IMR-90 (cell line): Measurements from ENCODE around the gene HIVEP1. TPM values are rescaled to one million over a fixed set of nuclear protein-coding genes. Genes with fewer than 3 reads are reported as not detected.

Experiments used
- ATAC-seq: fragments of 200-7000 bp; cut with Tn5 transposase; 2 replicates; pipeline ENCODE4 v1.9.1; 2020; ENCODE audit warnings: low read depth, mild to moderate bottlenecking, moderate library complexity
- BruUV-seq: library from RNA; stranded (reverse); fragments of 400-500 nt; replicated peaks from 2 replicates; lab custom pipeline; 2021; lab: Mats Ljungman, UMichigan
- CTCF ChIA-PET: fragments of 300-600 bp; formaldehyde crosslinking; extraction: SDS; loops from one replicate; lab custom pipeline; 2021; ENCODE audit warnings: antibody characterized with exemption; lab: Yijun Ruan, JAX
- POLR2A ChIA-PET: fragments of 300-600 bp; sonication (Branson Sonifier 250); formaldehyde crosslinking; loops from one replicate; lab custom pipeline; 2022; ENCODE audit warnings: antibody characterized with exemption; ENCODE audit not compliant: unreplicated experiment; lab: Charles Lee
- DNase-seq: peaks from one replicate; pipeline ENCODE4 v3.0.0; 2013
- H2AFZ ChIP-seq: replicated peaks from 2 replicates; pipeline ENCODE3; 2013; ENCODE audit warnings: low read length, mild to moderate bottlenecking; ENCODE audit not compliant: poor library complexity
- H2AK5ac ChIP-seq: 2 replicates; pipeline ENCODE4 v1.6.1; 2013; ENCODE audit warnings: low read depth, low read length, inconsistent platforms
- H2AK9ac ChIP-seq: replicated peaks from 2 replicates; pipeline ENCODE3; 2013; ENCODE audit warnings: mild to moderate bottlenecking, low read depth, low read length, moderate library complexity; ENCODE audit not compliant: poor library complexity
- H2BK120ac ChIP-seq: 2 replicates; pipeline ENCODE4 v1.6.1; 2013; ENCODE audit warnings: low read depth, low read length, inconsistent platforms
- H2BK15ac ChIP-seq: 3 replicates; pipeline ENCODE4 v1.6.1; 2013; ENCODE audit warnings: low read depth, low read length, inconsistent platforms
- H2BK20ac ChIP-seq: 2 replicates; pipeline ENCODE4 v1.6.1; 2013; ENCODE audit warnings: low read depth, mild to moderate bottlenecking, inconsistent platforms, low read length, moderate library complexity
- H2BK5ac ChIP-seq: 2 replicates; pipeline ENCODE4 v1.6.1; 2013; ENCODE audit warnings: mild to moderate bottlenecking, low read depth, low read length, inconsistent platforms; ENCODE audit not compliant: poor library complexity, severe bottlenecking
- H3K14ac ChIP-seq: replicated peaks from 2 replicates; pipeline ENCODE4 v1.6.1; 2013; ENCODE audit warnings: low read depth, low read length, inconsistent platforms
- H3K18ac ChIP-seq: 2 replicates; pipeline ENCODE4 v1.6.1; 2013; ENCODE audit warnings: low read depth, low read length, control low read depth
- H3K23ac ChIP-seq: 2 replicates; pipeline ENCODE4 v1.6.1; 2013; ENCODE audit warnings: low read depth, low read length, inconsistent platforms
- H3K27ac ChIP-seq: 2 replicates; pipeline ENCODE4 v1.5.1; 2013; ENCODE audit warnings: mild to moderate bottlenecking, control low read depth, low read length; ENCODE audit not compliant: insufficient read depth
- H3K27me3 ChIP-seq: 2 replicates; pipeline ENCODE4 v1.6.1; 2013; ENCODE audit warnings: low read length; ENCODE audit not compliant: control insufficient read depth, insufficient read depth
- H3K36me3 ChIP-seq: 2 replicates; pipeline ENCODE4 v1.6.1; 2013; ENCODE audit warnings: low read length, mixed read lengths; ENCODE audit not compliant: control insufficient read depth, insufficient read depth
- H3K4ac ChIP-seq: 2 replicates; pipeline ENCODE4 v1.6.1; 2013; ENCODE audit warnings: low read depth, low read length, inconsistent platforms
- H3K4me1 ChIP-seq: 2 replicates; pipeline ENCODE4 v1.6.1; 2013; ENCODE audit warnings: low read length, mixed read lengths; ENCODE audit not compliant: control insufficient read depth, insufficient read depth
- H3K4me2 ChIP-seq: 2 replicates; pipeline ENCODE4 v1.6.1; 2013; ENCODE audit warnings: low read depth, mild to moderate bottlenecking, control low read depth, low read length, moderate library complexity
- H3K4me3 ChIP-seq: 2 replicates; pipeline ENCODE4 v1.5.1; 2013; ENCODE audit warnings: low read depth, mild to moderate bottlenecking, control low read depth, low read length, moderate library complexity; ENCODE audit not compliant: insufficient read depth
- H3K56ac ChIP-seq: 2 replicates; pipeline ENCODE4 v1.6.1; 2013; ENCODE audit warnings: low read length, inconsistent platforms; ENCODE audit not compliant: insufficient read depth; ENCODE audit errors: extremely low read depth
- H3K79me1 ChIP-seq, 2 experiments: 2 replicates each; pipeline ENCODE4 v1.6.1; 2013; ENCODE audit warnings: low read length in 2 of 2, inconsistent platforms in 1 of 2, low read depth in 1 of 2
- H3K9ac ChIP-seq: 2 replicates; pipeline ENCODE4 v1.6.1; 2013; ENCODE audit warnings: low read depth, low read length, control low read depth
- H3K9me1 ChIP-seq: 2 replicates; pipeline ENCODE4 v1.6.1; 2013; ENCODE audit warnings: low read length, inconsistent platforms; ENCODE audit not compliant: insufficient read depth
- H3K9me3 ChIP-seq: 2 replicates; pipeline ENCODE4 v1.6.1; 2013; ENCODE audit warnings: low read length; ENCODE audit not compliant: control insufficient read depth, insufficient read depth
- H4K20me1 ChIP-seq: 2 replicates; pipeline ENCODE4 v1.6.1; 2013; ENCODE audit warnings: low read length, inconsistent platforms; ENCODE audit not compliant: insufficient read depth
- H4K5ac ChIP-seq: 2 replicates; pipeline ENCODE4 v1.6.1; 2013; ENCODE audit warnings: mild to moderate bottlenecking, low read depth, low read length, control low read depth
- H4K8ac ChIP-seq, 2 experiments: 2 replicates each; pipeline ENCODE4 v1.6.1; 2013; ENCODE audit warnings: low read depth in 2 of 2, low read length in 2 of 2, control low read depth in 1 of 2, inconsistent platforms in 1 of 2
- H4K91ac ChIP-seq: 2 replicates; pipeline ENCODE4 v1.6.1; 2013; ENCODE audit warnings: low read depth, low read length, inconsistent platforms; ENCODE audit not compliant: insufficient read depth
- CHD1 ChIP-seq: IDR thresholded peaks from 2 replicates; pipeline ENCODE4 v1.6.1; 2012; ENCODE audit warnings: low read depth, low read length, improper control_type of control experiment
- MAFK ChIP-seq: IDR thresholded peaks from 2 replicates; pipeline ENCODE4 v1.6.1; 2012; ENCODE audit warnings: low read depth, low read length, improper control_type of control experiment
- NFE2L2 ChIP-seq: fragments of 150-350 bp; IDR thresholded peaks from 2 replicates; pipeline ENCODE4 v1.6.1; 2016; ENCODE audit warnings: low read depth, mild to moderate bottlenecking, low read length
- RAD21 ChIP-seq: IDR thresholded peaks from 2 replicates; pipeline ENCODE4 v1.6.1; 2012; ENCODE audit warnings: low read length, improper control_type of control experiment
- RFX5 ChIP-seq: IDR thresholded peaks from 2 replicates; pipeline ENCODE4 v1.8.0; 2012; ENCODE audit warnings: low read depth, mild to moderate bottlenecking, low read length, moderate library complexity
- WGBS, 2 experiments: methylation state at CpG; one replicate each; pipeline versions ENCODE4 v1.1.5 to v1.1.7; 2013; ENCODE audit warnings: missing lambda C conversion rate in 2 of 2; ENCODE audit not compliant: insufficient read length in 1 of 2; ENCODE audit errors: extremely low coverage in 2 of 2; 5-methylcytosine and 5-hydroxymethylcytosine counted together
- dilution Hi-C: fragments of 300-500 bp; cut with HindIII; formaldehyde crosslinking; loops from one replicate; pipeline ENCODE4 v1.14.3; 2018; ENCODE audit warnings: low sequenced_read_pairs; ENCODE audit not compliant: unreplicated experiment
- in situ Hi-C: fragments of 300-500 bp; cut with MboI; formaldehyde crosslinking; loops from 3 replicates; pipeline ENCODE4 v1.14.3; 2019; ENCODE audit warnings: low sequenced_read_pairs, inconsistent platforms, mixed read lengths
- intact Hi-C: fragments of 100-400 bp; cut with micrococcal nuclease; formaldehyde crosslinking; loops from 2 replicates; pipeline ENCODE4 v1.10.0; 2022
- polyA plus RNA-seq, 3 experiments: library from polyadenylated mRNA; depleted of rRNA; stranded (reverse); fragments of >200 nt; gene quantifications; 2 replicates each; pipeline ENCODE4 v1.2.3, GENCODE V29; 2012; ENCODE audit warnings: low replicate concordance in 1 of 3
- total RNA-seq: library from RNA; depleted of rRNA; stranded (reverse); fragments of >200 nt; gene quantifications from 2 replicates; pipeline ENCODE4 v1.2.3, GENCODE V29; 2012
- TF ChIP-seq, protein P1 (sequence below): fragments of 150-350 bp; IDR thresholded peaks from 2 replicates; pipeline ENCODE4 v1.6.1; 2016; ENCODE audit warnings: low read depth, mild to moderate bottlenecking, low read length, moderate library complexity, borderline replicate concordance

HIVEP1 gene
- total and polyA plus RNA-seq, 2 of the 4 experiments (the other 2 are of a cell fraction), result 13.0 to 17.2 TPM

- in situ Hi-C loops, result no loop called here
- BruUV-seq, result no TSS peak
- Histone ChIP-seq H4K5ac (no peak overlapping the region), H4K91ac (no peak overlapping the region), H3K4me2 (no peak overlapping the region), H3K9me1 (peaks cover 13% of the 10 kb centered on the region; the same call in 1 of the 2 replicates), H2BK15ac (no peak overlapping the region), H3K9ac (no peak overlapping the region), H2AFZ (no peak overlapping the region), H3K4ac (no peak overlapping the region), H3K18ac (no peak overlapping the region), H3K4me3 (no peak overlapping the region), H3K36me3 (peaks cover 4% of the 10 kb centered on the region; the same call in 1 of the 2 replicates), H3K23ac (no peak overlapping the region), H3K27me3 (no peaks in the 10 kb centered on the region), H4K20me1 (peaks cover 8% of the 10 kb centered on the region; the same call in 1 of the 2 replicates), H2AK5ac (no peak overlapping the region; the same call in 1 of the 2 replicates), H3K56ac (no peak overlapping the region), H2BK5ac (no peak overlapping the region), H2BK20ac (no peak overlapping the region), H3K14ac (no peak overlapping the region), H3K4me1 (peaks cover 16% of the 10 kb centered on the region), H2BK120ac (no peak overlapping the region), H3K27ac (no peak overlapping the region), H4K8ac (no peak overlapping the region), H3K9me3 (no peaks in the 10 kb centered on the region), H2AK9ac (no peak overlapping the region), H3K79me1 (peaks cover 32 to 56% of the 10 kb centered on the region in 2 experiments)
- dilution Hi-C loops, result no loop called here
- POLR2A ChIA-PET, result no interaction called here
- intact Hi-C loops, result no loop called here
- TF ChIP-seq RFX5 (no peak), RAD21 (no peak), MAFK (peak; percentile 21; the same call in 1 of the 2 replicates), CHD1 (no peak), NFE2L2 (no peak)
- TF ChIP-seq, protein P1, sequence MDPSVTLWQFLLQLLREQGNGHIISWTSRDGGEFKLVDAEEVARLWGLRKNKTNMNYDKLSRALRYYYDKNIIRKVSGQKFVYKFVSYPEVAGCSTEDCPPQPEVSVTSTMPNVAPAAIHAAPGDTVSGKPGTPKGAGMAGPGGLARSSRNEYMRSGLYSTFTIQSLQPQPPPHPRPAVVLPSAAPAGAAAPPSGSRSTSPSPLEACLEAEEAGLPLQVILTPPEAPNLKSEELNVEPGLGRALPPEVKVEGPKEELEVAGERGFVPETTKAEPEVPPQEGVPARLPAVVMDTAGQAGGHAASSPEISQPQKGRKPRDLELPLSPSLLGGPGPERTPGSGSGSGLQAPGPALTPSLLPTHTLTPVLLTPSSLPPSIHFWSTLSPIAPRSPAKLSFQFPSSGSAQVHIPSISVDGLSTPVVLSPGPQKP, result no peak
- ATAC-seq (no peak), DNase-seq (no peak)
- WGBS, 2 experiments, result no CpG with 5 or more reads among the region's 4 CpGs
- CTCF ChIA-PET, result interaction anchor here (1.0 kb wide), 1 partner anchor 18 kb away, joined by 3 read pairs; no protein-coding TSS in a partner anchor
Measured at GRCh38 chr6:12028213-12028612, 16.1 kb downstream of the HIVEP1 start.
